Liver (tissue), 3 donors: ENCODE data around the gene SRP9.

Experiments used
- CTCF ChIP-seq: fragments of 150-350 bp; IDR thresholded peaks from 2 replicates; pipeline ENCODE4 v1.5.1; 2017; ENCODE audit warnings: improper control_type of control experiment, low read depth, low read length; ENCODE audit not compliant: missing input control
- GABPA ChIP-seq, 2 donors: IDR thresholded peaks in 1 of 2; conservative IDR thresholded peaks in 1 of 2; 2 replicates each; pipeline ENCODE4 v1.6.1; 2016; ENCODE audit warnings: antibody characterized with exemption in 2 of 2, mild to moderate bottlenecking in 1 of 2, moderate library complexity in 1 of 2
- RAD21 ChIP-seq, 2 donors: IDR thresholded peaks; 2 replicates each; pipeline ENCODE4 v1.6.1; 2016; ENCODE audit warnings: antibody characterized with exemption in 2 of 2, mild to moderate bottlenecking in 2 of 2
- TAF1 ChIP-seq: conservative IDR thresholded peaks from 2 replicates; pipeline ENCODE4 v1.6.1; 2016; ENCODE audit warnings: antibody characterized with exemption, mild to moderate bottlenecking
- donor health status: healthy.
- donor health status: healthy.

- TF ChIP-seq GABPA (IDR thresholded peaks at IDR 0.05 in 1 of 2, conservative IDR thresholded peaks at IDR 0.05 in 1 of 2) (no peak), CTCF (no peak), RAD21 (IDR thresholded peaks at IDR 0.05) (no peak), TAF1 (no peak)
Observed at GRCh38 chr1:225771661-225772322, 5.8 kb upstream of the SRP9 start.
